Stimulated activated CD4-positive, alpha-beta T cell treated with anti-CD3 and anti-CD28 coated beads, TNF-alpha, amount 100 ng/mL, for 48 hours (primary cell): Measurements from ENCODE around the gene TFDP1.

Experiments used
- DNase-seq, 3 donors: peaks; one replicate each; pipeline ENCODE4 v3.0.0-alpha.2; 2020; ENCODE audit warnings: low read depth in 3 of 3

The TFDP1 gene

GRCh38 chr13:113632706-113633484 is 48.3 kb downstream of the TFDP1 start:
- DNase-seq = no peak

GRCh38 chr13:113633485-113633873 is 48.9 kb downstream of the TFDP1 start:
- DNase-seq = no peak

- no peak for DNase-seq
Measured at GRCh38 chr13:113634279-113635047, 49.9 kb downstream of the TFDP1 start.

GRCh38 chr13:113635048-113635420 is 50.5 kb downstream of the TFDP1 start:
- no peak for DNase-seq

- DNase-seq = no peak
Measured at GRCh38 chr13:113635709-113636108, 51.2 kb downstream of the TFDP1 start.

GRCh38 chr13:113636266-113636963 is 51.9 kb downstream of the TFDP1 start:
- DNase-seq = no peak

- no peak for DNase-seq
Measured at GRCh38 chr13:113637262-113638160, 53.0 kb downstream of the TFDP1 start.

GRCh38 chr13:113638173-113638746 is 53.7 kb downstream of the TFDP1 start:
- no peak for DNase-seq

GRCh38 chr13:113638806-113639205 is 54.3 kb downstream of the TFDP1 start:
- no peak for DNase-seq

- no peak for DNase-seq
Measured at GRCh38 chr13:113639616-113640262, 55.2 kb downstream of the TFDP1 start.

GRCh38 chr13:113641426-113641825 is 56.9 kb downstream of the TFDP1 start:
- DNase-seq = no peak

- DNase-seq = no peak
Measured at GRCh38 chr13:113642563-113642962, 58.0 kb downstream of the TFDP1 start.

- DNase-seq = no peak
Measured at GRCh38 chr13:113643593-113643992, 59.0 kb downstream of the TFDP1 start.

GRCh38 chr13:113644800-113645199 is 60.2 kb downstream of the TFDP1 start:
- DNase-seq = no peak

- no peak for DNase-seq
Measured at GRCh38 chr13:113645329-113645728, 60.8 kb downstream of the TFDP1 start.

GRCh38 chr13:113646376-113646775 is 61.8 kb downstream of the TFDP1 start:
- no peak for DNase-seq

- no peak for DNase-seq
Measured at GRCh38 chr13:113646921-113647340, 62.4 kb downstream of the TFDP1 start.

- no peak for DNase-seq
Measured at GRCh38 chr13:113647351-113648215, 63.0 kb downstream of the TFDP1 start.

- no peak for DNase-seq
Measured at GRCh38 chr13:113648216-113648610, 63.7 kb downstream of the TFDP1 start.

GRCh38 chr13:113649212-113649611 is 64.7 kb downstream of the TFDP1 start:
- DNase-seq = no peak
